SK-N-SH (cell line): ENCODE measurements around the gene HBA1. TPM values are rescaled to one million over a fixed set of nuclear protein-coding genes. Genes with fewer than 3 reads are reported as not detected.

Experiments used
- CTCF ChIA-PET: fragments of 300-600, 350-600 bp; formaldehyde crosslinking; extraction: SDS; loops from one replicate; lab custom pipeline; 2021; lab: Yijun Ruan, JAX
- POLR2A ChIA-PET: fragments of 350-600 bp; sonication (Branson Sonifier 250); formaldehyde crosslinking; extraction: SDS; loops from one replicate; lab custom pipeline; 2020; ENCODE audit warnings: antibody characterized with exemption, inconsistent platforms; lab: Yijun Ruan, JAX
- DNase-seq: peaks from one replicate; pipeline ENCODE4 v3.0.0; 2012
- H2AFZ ChIP-seq: fragments of 200-600 bp; sonication (generic); 2 replicates; pipeline ENCODE4 v1.8.1; 2016; ENCODE audit warnings: antibody characterized with exemption, mild to moderate bottlenecking, low read depth
- H3F3A ChIP-seq: fragments of 200-600 bp; sonication (generic); replicated peaks from 2 replicates; pipeline ENCODE3; 2016; ENCODE audit warnings: antibody characterized with exemption, mild to moderate bottlenecking; ENCODE audit not compliant: insufficient read depth
- H3K27ac ChIP-seq, 2 experiments: fragments of 200-500 bp in 1 of 2; fragments of 200-600 bp in 1 of 2; sonication (Bioruptor generic) in 1 of 2; sonication (generic), shearing (Covaris generic) in 1 of 2; 2 replicates each; pipeline versions ENCODE4 v1.5.1 to v1.6.1; 2014 to 2016; ENCODE audit warnings: low read depth in 2 of 2, inconsistent platforms in 1 of 2, low read length in 1 of 2, mild to moderate bottlenecking in 1 of 2, mixed read lengths in 1 of 2
- H3K27me3 ChIP-seq: fragments of 200-600 bp; sonication (generic), shearing (Covaris generic); 2 replicates; pipeline ENCODE4 v1.6.1; 2016; ENCODE audit warnings: mixed run types; ENCODE audit not compliant: insufficient read depth
- H3K36me3 ChIP-seq, 2 experiments: fragments of 200-500 bp in 1 of 2; fragments of 200-600 bp in 1 of 2; sonication (Bioruptor generic) in 1 of 2; sonication (generic) in 1 of 2; replicated peaks in 1 of 2; 2 replicates each; pipeline versions ENCODE3 to v1.5.1; 2014 to 2016; ENCODE audit warnings: low read length in 1 of 2, mild to moderate bottlenecking in 1 of 2; ENCODE audit not compliant: insufficient read depth in 2 of 2, control insufficient read depth in 1 of 2
- H3K4me1 ChIP-seq, 2 experiments: fragments of 200-500 bp in 1 of 2; fragments of 200-600 bp in 1 of 2; sonication (Bioruptor generic) in 1 of 2; sonication (generic), shearing (Covaris generic) in 1 of 2; 2 replicates each; pipeline versions ENCODE4 v1.5.1 to v1.6.1; 2014 to 2016; ENCODE audit warnings: low read depth in 1 of 2, low read length in 1 of 2, mixed run types in 1 of 2; ENCODE audit not compliant: insufficient read depth in 2 of 2, control insufficient read depth in 1 of 2
- H3K4me2 ChIP-seq: fragments of 200-600 bp; sonication (generic), shearing (Covaris generic); 2 replicates; pipeline ENCODE4 v1.6.1; 2017; ENCODE audit warnings: mixed run types
- H3K4me3 ChIP-seq, 2 experiments: fragments of 200-500 bp in 1 of 2; fragments of 200-600 bp in 1 of 2; sonication (Bioruptor generic) in 1 of 2; sonication (generic), shearing (Covaris generic) in 1 of 2; 2 replicates each; pipeline versions ENCODE4 v1.5.1 to v1.8.1; 2014 to 2016; ENCODE audit warnings: low read depth in 2 of 2, inconsistent platforms in 1 of 2, low read length in 1 of 2, mild to moderate bottlenecking in 1 of 2, mixed read lengths in 1 of 2, moderate library complexity in 1 of 2
- H3K79me2 ChIP-seq: fragments of 200-600 bp; sonication (generic); 2 replicates; pipeline ENCODE4 v1.8.1; 2017; ENCODE audit warnings: mild to moderate bottlenecking; ENCODE audit not compliant: insufficient read depth
- H3K9ac ChIP-seq: fragments of 200-600 bp; sonication (generic); 2 replicates; pipeline ENCODE4 v1.6.1; 2017; ENCODE audit warnings: mixed run types
- H3K9me2 ChIP-seq: fragments of 200-600 bp; sonication (generic); 2 replicates; pipeline ENCODE4 v1.6.1; 2017; ENCODE audit warnings: mixed run types
- H3K9me3 ChIP-seq: fragments of 200-600 bp; sonication (generic); 2 replicates; pipeline ENCODE4 v1.6.1; 2017; ENCODE audit warnings: mixed run types, mild to moderate bottlenecking, moderate library complexity
- H4K20me1 ChIP-seq: fragments of 200-600 bp; sonication (generic); 2 replicates; pipeline ENCODE4 v1.6.1; 2017; ENCODE audit warnings: mild to moderate bottlenecking, mixed run types; ENCODE audit not compliant: insufficient read depth
- ELF1 ChIP-seq: IDR thresholded peaks from 2 replicates; pipeline ENCODE4 v1.4.0; 2012
- EZH2phosphoT487 ChIP-seq: fragments of 200-600 bp; sonication (generic); IDR thresholded peaks from 2 replicates; pipeline ENCODE4 v1.6.1; 2017; ENCODE audit warnings: low read depth, mixed run types, mild to moderate bottlenecking, antibody characterized with exemption, moderate library complexity, borderline replicate concordance
- FOSL2 ChIP-seq: IDR thresholded peaks from 2 replicates; pipeline ENCODE4 v1.4.0; 2012; ENCODE audit warnings: low read depth, mild to moderate bottlenecking, moderate library complexity, borderline replicate concordance
- JUND ChIP-seq: IDR thresholded peaks from 2 replicates; pipeline ENCODE4 v1.4.0; 2012
- MXI1 ChIP-seq: IDR thresholded peaks from 2 replicates; pipeline ENCODE4 v1.6.1; 2012; ENCODE audit warnings: mild to moderate bottlenecking, low read depth, low read length, improper control_type of control experiment
- NFIC ChIP-seq: IDR thresholded peaks from 2 replicates; pipeline ENCODE4 v1.4.0; 2012; ENCODE audit warnings: borderline replicate concordance
- NRF1 ChIP-seq: IDR thresholded peaks from 2 replicates; pipeline ENCODE4 v1.6.1; 2012; ENCODE audit warnings: low read depth, mild to moderate bottlenecking, low read length
- RAD21 ChIP-seq: IDR thresholded peaks from 2 replicates; pipeline ENCODE4 v1.6.1; 2012; ENCODE audit warnings: mild to moderate bottlenecking, low read length
- RCOR1 ChIP-seq: fragments of 150-350 bp; IDR thresholded peaks from 2 replicates; pipeline ENCODE4 v1.6.1; 2017; ENCODE audit warnings: antibody characterized with exemption, low read length
- SIN3A ChIP-seq: IDR thresholded peaks from 2 replicates; pipeline ENCODE4 v1.6.1; 2012; ENCODE audit warnings: low read depth, mild to moderate bottlenecking, low read length, moderate library complexity, borderline replicate concordance
- TCF12 ChIP-seq: IDR thresholded peaks from 2 replicates; pipeline ENCODE4 v1.4.0; 2012
- TEAD4 ChIP-seq: IDR thresholded peaks from 2 replicates; pipeline ENCODE4 v1.4.0; 2012; ENCODE audit warnings: mild to moderate bottlenecking, borderline replicate concordance; ENCODE audit not compliant: insufficient read depth
- YY1 ChIP-seq: IDR thresholded peaks from 2 replicates; pipeline ENCODE4 v1.4.0; 2012; ENCODE audit warnings: low read depth, mild to moderate bottlenecking
- WGBS: methylation state at CpG from one replicate; pipeline ENCODE4 v1.1.6; 2017; ENCODE audit warnings: low lambda C conversion rate; 5-methylcytosine and 5-hydroxymethylcytosine counted together
- polyA plus RNA-seq, 3 experiments: library from polyadenylated mRNA; depleted of rRNA; stranded (reverse); fragments of >200 nt; gene quantifications; 2 replicates each; pipeline ENCODE4 v1.2.3, GENCODE V29; 2012
- TF ChIP-seq, protein P1 (sequence below): IDR thresholded peaks from 2 replicates; pipeline ENCODE4 v1.6.1; 2012; ENCODE audit warnings: mild to moderate bottlenecking, low read depth, low read length, moderate library complexity
- TF ChIP-seq, protein P2 (sequence below): IDR thresholded peaks from 2 replicates; pipeline ENCODE4 v1.4.0; 2012; ENCODE audit warnings: low read depth, borderline replicate concordance
- TF ChIP-seq, protein P3 (sequence below): IDR thresholded peaks from 2 replicates; pipeline ENCODE4; 2012

Gene HBA1
- polyA plus RNA-seq, 1 of the 3 experiments (the other 2 are of a cell fraction) = not detected

DNA sequence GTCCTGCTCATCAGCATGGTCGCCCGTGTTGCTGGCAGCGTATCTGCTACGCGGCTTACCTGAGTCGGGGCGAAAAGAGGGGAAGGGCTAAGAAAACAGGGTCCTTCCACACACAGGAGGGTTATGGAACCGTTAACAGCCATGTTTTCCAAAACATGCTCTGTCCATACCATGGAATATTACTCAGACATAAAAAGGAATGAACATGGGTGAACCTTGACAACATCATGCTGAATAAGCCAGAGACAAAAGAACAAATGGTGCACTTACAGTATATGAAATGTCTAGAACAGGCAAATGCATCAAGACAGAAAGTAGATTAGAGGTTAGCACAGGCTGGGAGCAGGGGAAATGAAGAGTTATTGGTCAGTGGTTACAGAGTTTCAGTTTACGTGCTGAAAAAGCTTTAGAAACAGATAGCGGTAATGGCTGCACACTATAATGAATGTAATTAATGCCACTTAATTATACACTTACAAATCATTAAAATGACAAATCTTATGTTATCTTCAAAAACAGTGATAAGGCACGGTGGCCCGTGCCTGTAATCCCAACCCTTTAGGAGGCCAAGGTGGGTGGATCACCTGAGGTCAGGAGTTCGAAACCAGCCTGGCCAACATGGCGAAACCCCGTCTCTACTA lies 45.8 kb upstream of the HBA1 start:
- POLR2A ChIA-PET = no interaction called here
- TF ChIP-seq, protein P1, sequence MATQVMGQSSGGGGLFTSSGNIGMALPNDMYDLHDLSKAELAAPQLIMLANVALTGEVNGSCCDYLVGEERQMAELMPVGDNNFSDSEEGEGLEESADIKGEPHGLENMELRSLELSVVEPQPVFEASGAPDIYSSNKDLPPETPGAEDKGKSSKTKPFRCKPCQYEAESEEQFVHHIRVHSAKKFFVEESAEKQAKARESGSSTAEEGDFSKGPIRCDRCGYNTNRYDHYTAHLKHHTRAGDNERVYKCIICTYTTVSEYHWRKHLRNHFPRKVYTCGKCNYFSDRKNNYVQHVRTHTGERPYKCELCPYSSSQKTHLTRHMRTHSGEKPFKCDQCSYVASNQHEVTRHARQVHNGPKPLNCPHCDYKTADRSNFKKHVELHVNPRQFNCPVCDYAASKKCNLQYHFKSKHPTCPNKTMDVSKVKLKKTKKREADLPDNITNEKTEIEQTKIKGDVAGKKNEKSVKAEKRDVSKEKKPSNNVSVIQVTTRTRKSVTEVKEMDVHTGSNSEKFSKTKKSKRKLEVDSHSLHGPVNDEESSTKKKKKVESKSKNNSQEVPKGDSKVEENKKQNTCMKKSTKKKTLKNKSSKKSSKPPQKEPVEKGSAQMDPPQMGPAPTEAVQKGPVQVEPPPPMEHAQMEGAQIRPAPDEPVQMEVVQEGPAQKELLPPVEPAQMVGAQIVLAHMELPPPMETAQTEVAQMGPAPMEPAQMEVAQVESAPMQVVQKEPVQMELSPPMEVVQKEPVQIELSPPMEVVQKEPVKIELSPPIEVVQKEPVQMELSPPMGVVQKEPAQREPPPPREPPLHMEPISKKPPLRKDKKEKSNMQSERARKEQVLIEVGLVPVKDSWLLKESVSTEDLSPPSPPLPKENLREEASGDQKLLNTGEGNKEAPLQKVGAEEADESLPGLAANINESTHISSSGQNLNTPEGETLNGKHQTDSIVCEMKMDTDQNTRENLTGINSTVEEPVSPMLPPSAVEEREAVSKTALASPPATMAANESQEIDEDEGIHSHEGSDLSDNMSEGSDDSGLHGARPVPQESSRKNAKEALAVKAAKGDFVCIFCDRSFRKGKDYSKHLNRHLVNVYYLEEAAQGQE = no peak
- TF ChIP-seq NFIC = no peak
- TF ChIP-seq RAD21 = no peak
- no peak for TF ChIP-seq ELF1
- TF ChIP-seq FOSL2 = no peak
- no peak for TF ChIP-seq YY1
- TF ChIP-seq TCF12 = no peak
- no peak for TF ChIP-seq NRF1
- TF ChIP-seq RCOR1 = no peak
- TF ChIP-seq EZH2phosphoT487 = no peak
- no peak for TF ChIP-seq TEAD4
- TF ChIP-seq JUND = no peak
- TF ChIP-seq, protein P2, sequence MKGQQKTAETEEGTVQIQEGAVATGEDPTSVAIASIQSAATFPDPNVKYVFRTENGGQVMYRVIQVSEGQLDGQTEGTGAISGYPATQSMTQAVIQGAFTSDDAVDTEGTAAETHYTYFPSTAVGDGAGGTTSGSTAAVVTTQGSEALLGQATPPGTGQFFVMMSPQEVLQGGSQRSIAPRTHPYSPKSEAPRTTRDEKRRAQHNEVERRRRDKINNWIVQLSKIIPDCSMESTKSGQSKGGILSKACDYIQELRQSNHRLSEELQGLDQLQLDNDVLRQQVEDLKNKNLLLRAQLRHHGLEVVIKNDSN = no peak
- WGBS = 97% methylated on average over 15 of the region's 15 CpGs
- Histone ChIP-seq H2AFZ (no peak overlapping the region), H4K20me1 (no peaks in the 10 kb centered on the region), H3K9me2 (no peaks in the 10 kb centered on the region), H3K36me3 (no peaks in the 10 kb centered on the region), H3K4me2 (no peak overlapping the region), H3K4me1 (no peaks in the 10 kb centered on the region), H3K79me2 (peaks cover 52% of the 10 kb centered on the region), H3K27me3 (no peaks in the 10 kb centered on the region), H3F3A (peaks cover 9% of the 10 kb centered on the region), H3K27ac (no peak overlapping the region), H3K9me3 (no peaks in the 10 kb centered on the region), H3K9ac (no peak overlapping the region), H3K4me3 (no peak overlapping the region)
- CTCF ChIA-PET = interaction anchor here (1.1 to 5.8 kb wide), 4 partner anchors 12 to 50 kb away, joined by 3 to 31 read pairs (median 8); partner anchors contain the start of gene HBQ1
- DNase-seq = no peak

DNA sequence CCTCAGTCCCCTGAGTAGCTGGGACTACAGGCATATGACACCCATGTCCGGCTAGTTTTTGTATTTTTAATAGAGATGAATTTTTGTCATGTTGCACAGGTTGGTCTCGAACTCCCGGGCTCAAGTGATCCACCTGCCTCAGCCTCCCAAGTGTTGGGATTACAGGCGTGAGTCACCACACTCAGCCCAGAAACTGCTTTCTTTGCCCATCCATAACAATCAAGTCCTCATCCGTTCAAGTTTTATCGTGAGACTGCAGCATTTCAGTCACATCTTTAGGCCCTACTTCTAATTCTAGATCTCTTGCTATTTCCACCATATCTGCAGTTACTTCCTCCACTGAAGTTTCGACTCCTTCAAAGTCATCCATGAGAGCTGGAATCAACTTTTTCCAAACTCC lies 44.4 kb upstream of the HBA1 start:
- CTCF ChIA-PET = interaction anchor here (1.1 to 5.8 kb wide), 4 partner anchors 14 to 48 kb away, joined by 3 to 31 read pairs (median 18); partner anchors contain the start of gene HBQ1
- WGBS = 93% methylated on average over 7 of the region's 7 CpGs

More for the DNA sequence above, 44.4 kb upstream of the HBA1 start:
- no peaks in the 10 kb centered on the region for H3K27me3 ChIP-seq
- peaks cover 0 to 4% of the 10 kb centered on the region in 2 experiments for H3K36me3 ChIP-seq
- no peaks in the 10 kb centered on the region for H3K9me2 ChIP-seq
- no peak overlapping the region for H3K4me3 ChIP-seq
- H3F3A ChIP-seq = peaks cover 9% of the 10 kb centered on the region
- H3K9me3 ChIP-seq = no peaks in the 10 kb centered on the region
- no peak for DNase-seq
- H3K9ac ChIP-seq = no peak overlapping the region
- TF ChIP-seq MXI1 (no peak), SIN3A (no peak)
- TF ChIP-seq, protein P3, sequence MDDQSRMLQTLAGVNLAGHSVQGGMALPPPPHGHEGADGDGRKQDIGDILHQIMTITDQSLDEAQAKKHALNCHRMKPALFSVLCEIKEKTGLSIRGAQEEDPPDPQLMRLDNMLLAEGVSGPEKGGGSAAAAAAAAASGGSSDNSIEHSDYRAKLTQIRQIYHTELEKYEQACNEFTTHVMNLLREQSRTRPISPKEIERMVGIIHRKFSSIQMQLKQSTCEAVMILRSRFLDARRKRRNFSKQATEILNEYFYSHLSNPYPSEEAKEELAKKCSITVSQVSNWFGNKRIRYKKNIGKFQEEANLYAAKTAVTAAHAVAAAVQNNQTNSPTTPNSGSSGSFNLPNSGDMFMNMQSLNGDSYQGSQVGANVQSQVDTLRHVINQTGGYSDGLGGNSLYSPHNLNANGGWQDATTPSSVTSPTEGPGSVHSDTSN = no peak
- TF ChIP-seq, protein P2 = no peak
- H3K27ac ChIP-seq = no peak overlapping the region
- no peak overlapping the region for H2AFZ ChIP-seq
- H3K4me1 ChIP-seq = peaks cover under 1 to 4% of the 10 kb centered on the region in 2 experiments; a peak in 1 of 4 replicates
- peaks cover 66% of the 10 kb centered on the region for H3K79me2 ChIP-seq
- H3K4me2 ChIP-seq = no peak overlapping the region
- no peaks in the 10 kb centered on the region for H4K20me1 ChIP-seq
- POLR2A ChIA-PET = interaction anchor here (0.6 kb wide), 1 partner anchor 46 kb away, joined by 5 read pairs; no protein-coding TSS in a partner anchor
